ENCODE results near the gene ARHGAP22.
A peak's percentile ranks its signal among the peaks of the same experiment; 100 is the strongest.

The ARHGAP22 gene

GRCh38 chr10:48459270-48460150 is 145.4 kb downstream of the ARHGAP22 start:
- peak; percentile 61 for DNase-seq

GRCh38 chr10:48458662-48459048 is 146.2 kb downstream of the ARHGAP22 start:
- no peak for DNase-seq

- DNase-seq = no peak
Measured at GRCh38 chr10:48457949-48458661, 146.8 kb downstream of the ARHGAP22 start.

- peak; percentile 53 for DNase-seq
Measured at GRCh38 chr10:48456808-48457761, 147.8 kb downstream of the ARHGAP22 start.

GRCh38 chr10:48456361-48456804 is 148.5 kb downstream of the ARHGAP22 start:
- DNase-seq = peak; percentile 95

GRCh38 chr10:48455392-48456151 is 149.3 kb downstream of the ARHGAP22 start:
- DNase-seq = no peak

- no peak for DNase-seq
Measured at GRCh38 chr10:48455055-48455391, 149.8 kb downstream of the ARHGAP22 start.

- no peak for DNase-seq
Measured at GRCh38 chr10:48454302-48455054, 150.4 kb downstream of the ARHGAP22 start.

- DNase-seq = no peak
Measured at GRCh38 chr10:48453451-48454301, 151.2 kb downstream of the ARHGAP22 start.

- DNase-seq = no peak
Measured at GRCh38 chr10:48452879-48453412, 151.9 kb downstream of the ARHGAP22 start.

- no peak for DNase-seq
Measured at GRCh38 chr10:48451969-48452878, 152.6 kb downstream of the ARHGAP22 start.

GRCh38 chr10:48450741-48451466 is 154.0 kb downstream of the ARHGAP22 start:
- DNase-seq = no peak

- DNase-seq = no peak
Measured at GRCh38 chr10:48450233-48450740, 154.6 kb downstream of the ARHGAP22 start.

- DNase-seq = no peak
Measured at GRCh38 chr10:48449501-48450232, 155.2 kb downstream of the ARHGAP22 start.

GRCh38 chr10:48448796-48449195 is 156.1 kb downstream of the ARHGAP22 start:
- DNase-seq = no peak

GRCh38 chr10:48447356-48448215 is 157.3 kb downstream of the ARHGAP22 start:
- DNase-seq = no peak
